H1 (cell line): ENCODE data around the gene SCYGR4. TPM values are rescaled to one million over a fixed set of nuclear protein-coding genes. Genes with fewer than 3 reads are reported as not detected.

Source experiments
- CTCF ChIA-PET: fragments of 300-600 bp; sonication (Branson Sonifier 250); formaldehyde crosslinking; loops from one replicate; lab custom pipeline; 2021; ENCODE audit not compliant: partially characterized antibody; lab: Charles Lee
- POLR2A ChIA-PET: fragments of 300-600 bp; sonication (Branson Sonifier 250); formaldehyde crosslinking; loops from one replicate; lab custom pipeline; 2021; ENCODE audit warnings: inconsistent platforms; ENCODE audit not compliant: partially characterized antibody; lab: Charles Lee
- DNase-seq, 2 experiments: peaks; one replicate each; pipeline versions ENCODE4 v3.0.0 to v3.0.0-alpha.2; 2010 to 2022; ENCODE audit warnings: low spot score in 2 of 2, low read depth in 1 of 2, mixed read lengths in 1 of 2
- FAIRE-seq: peaks from 2 replicates; lab custom pipeline; 2011; peaks lifted over from hg19 to GRCh38; lab: Jason Lieb, UNC
- H2AFZ ChIP-seq: 2 replicates; pipeline ENCODE4 v1.8.1; 2012; ENCODE audit warnings: low read length, inconsistent platforms
- H2AK5ac ChIP-seq: 2 replicates; pipeline ENCODE4 v1.6.1; 2013; ENCODE audit warnings: low read depth, low read length
- H2BK120ac ChIP-seq: replicated peaks from 2 replicates; pipeline ENCODE3; 2013; ENCODE audit warnings: low read depth, low read length, inconsistent platforms
- H2BK12ac ChIP-seq: 2 replicates; pipeline ENCODE4 v1.6.1; 2013; ENCODE audit warnings: low read depth, low read length
- H2BK15ac ChIP-seq: 2 replicates; pipeline ENCODE4 v1.6.1; 2013; ENCODE audit warnings: low read length
- H2BK20ac ChIP-seq: 2 replicates; pipeline ENCODE4 v1.6.1; 2013; ENCODE audit warnings: low read length
- H2BK5ac ChIP-seq: 2 replicates; pipeline ENCODE4 v1.6.1; 2013; ENCODE audit warnings: low read depth, low read length
- H3K14ac ChIP-seq: 2 replicates; pipeline ENCODE4 v1.6.1; 2013; ENCODE audit warnings: inconsistent platforms; ENCODE audit not compliant: insufficient read length
- H3K18ac ChIP-seq: 2 replicates; pipeline ENCODE4 v1.6.1; 2013; ENCODE audit warnings: low read length; ENCODE audit errors: extremely low read depth
- H3K23ac ChIP-seq: 2 replicates; pipeline ENCODE4 v1.6.1; 2013; ENCODE audit warnings: inconsistent platforms; ENCODE audit not compliant: insufficient read length
- H3K23me2 ChIP-seq: 2 replicates; pipeline ENCODE4 v1.6.1; 2013; ENCODE audit warnings: low read depth, low read length
- H3K27ac ChIP-seq: 2 replicates; pipeline ENCODE4 v1.6.1; 2011; ENCODE audit warnings: low read depth, low read length, inconsistent platforms
- H3K27me3 ChIP-seq, 4 experiments: replicated peaks in 1 of 4; 1 replicate in 1 of 4; 2 replicates in 3 of 4; pipeline versions ENCODE4 v1.6.1 to v1.8.1; 2011 to 2013; ENCODE audit warnings: low read length in 3 of 4, mild to moderate bottlenecking in 3 of 4, inconsistent platforms in 2 of 4, mixed read lengths in 2 of 4, moderate library complexity in 1 of 4; ENCODE audit not compliant: control insufficient read depth in 3 of 4, insufficient read depth in 3 of 4; ENCODE audit errors: extremely low read depth in 1 of 4
- H3K36me3 ChIP-seq, 4 experiments: 2 replicates each; pipeline versions ENCODE4 v1.6.1 to v1.8.1; 2011 to 2013; ENCODE audit warnings: mild to moderate bottlenecking in 4 of 4, low read length in 3 of 4, moderate library complexity in 2 of 4, control low read depth in 1 of 4, inconsistent platforms in 1 of 4; ENCODE audit not compliant: insufficient read depth in 4 of 4, control insufficient read depth in 2 of 4
- H3K4ac ChIP-seq: replicated peaks from 2 replicates; pipeline ENCODE3; 2013; ENCODE audit warnings: low read length, low read depth, mixed read lengths, inconsistent platforms; ENCODE audit not compliant: insufficient read length
- H3K4me1 ChIP-seq, 4 experiments: replicated peaks in 1 of 4; 1 replicate in 1 of 4; 2 replicates in 3 of 4; pipeline versions ENCODE4 v1.6.1 to v1.8.1; 2011 to 2013; ENCODE audit warnings: low read length in 3 of 4, inconsistent platforms in 2 of 4, mixed read lengths in 1 of 4; ENCODE audit not compliant: insufficient read depth in 4 of 4, control insufficient read depth in 3 of 4
- H3K4me2 ChIP-seq, 2 experiments: 2 replicates each; pipeline versions ENCODE4 v1.6.1 to v1.8.1; 2011 to 2013; ENCODE audit warnings: low read depth in 2 of 2, low read length in 2 of 2, control low read depth in 1 of 2, inconsistent platforms in 1 of 2, mild to moderate bottlenecking in 1 of 2; ENCODE audit not compliant: insufficient read depth in 1 of 2
- H3K4me3 ChIP-seq, 4 experiments: fragments of 200-600, 300-600 bp in 1 of 4; sonication (generic), shearing (Covaris generic), sonication (Bioruptor Twin) in 1 of 4; 2 replicates each; pipeline versions ENCODE4 v1.5.1 to v1.8.1; 2011 to 2016; ENCODE audit warnings: low read length in 4 of 4, low read depth in 3 of 4, control low read depth in 2 of 4, inconsistent platforms in 2 of 4, mild to moderate bottlenecking in 2 of 4, mixed read lengths in 1 of 4, moderate library complexity in 1 of 4; ENCODE audit not compliant: insufficient read depth in 2 of 4; ENCODE audit errors: extremely low read depth in 1 of 4
- H3K56ac ChIP-seq: replicated peaks from 2 replicates; pipeline ENCODE3; 2013; ENCODE audit warnings: low read depth, mild to moderate bottlenecking, mixed read lengths, low read length, inconsistent platforms; ENCODE audit not compliant: insufficient read length
- H3K79me1 ChIP-seq: 2 replicates; pipeline ENCODE4 v1.6.1; 2013; ENCODE audit warnings: low read depth, low read length, control low read depth
- H3K79me2 ChIP-seq, 2 experiments: 2 replicates each; pipeline versions ENCODE4 v1.6.1 to v1.8.1; 2012 to 2013; ENCODE audit warnings: low read length in 2 of 2, mild to moderate bottlenecking in 2 of 2, inconsistent platforms in 1 of 2; ENCODE audit not compliant: insufficient read depth in 2 of 2, control insufficient read depth in 1 of 2
- H3K9ac ChIP-seq, 4 experiments: replicated peaks in 1 of 4; 1 replicate in 1 of 4; 2 replicates in 3 of 4; pipeline versions ENCODE4 v1.6.1 to v1.8.1; 2011 to 2013; ENCODE audit warnings: low read depth in 3 of 4, low read length in 3 of 4, control low read depth in 2 of 4, mild to moderate bottlenecking in 2 of 4, moderate library complexity in 2 of 4, inconsistent platforms in 1 of 4; ENCODE audit errors: extremely low read depth in 1 of 4
- H3K9me3 ChIP-seq, 2 experiments: 2 replicates each; pipeline versions ENCODE4 v1.6.1 to v1.8.1; 2012 to 2013; ENCODE audit warnings: mild to moderate bottlenecking in 2 of 2, moderate library complexity in 2 of 2, control low read depth in 1 of 2, inconsistent platforms in 1 of 2, low read depth in 1 of 2, low read length in 1 of 2, mixed read lengths in 1 of 2; ENCODE audit not compliant: insufficient read depth in 2 of 2
- H4K20me1 ChIP-seq, 2 experiments: replicated peaks in 1 of 2; 2 replicates each; pipeline versions ENCODE3 to v1.8.1; 2011 to 2013; ENCODE audit warnings: inconsistent platforms in 2 of 2, low read length in 2 of 2, mild to moderate bottlenecking in 1 of 2; ENCODE audit not compliant: insufficient read depth in 2 of 2, control insufficient read depth in 1 of 2
- H4K5ac ChIP-seq: 2 replicates; pipeline ENCODE4 v1.6.1; 2013; ENCODE audit warnings: low read length, low read depth, mixed read lengths, inconsistent platforms; ENCODE audit not compliant: insufficient read length
- H4K8ac ChIP-seq: 2 replicates; pipeline ENCODE4 v1.8.0; 2013; ENCODE audit warnings: mild to moderate bottlenecking, moderate library complexity, low read length, inconsistent platforms; ENCODE audit not compliant: insufficient read depth; ENCODE audit errors: extremely low read depth
- H4K91ac ChIP-seq: replicated peaks from 2 replicates; pipeline ENCODE3; 2013; ENCODE audit warnings: low read length, mixed read lengths, inconsistent platforms; ENCODE audit not compliant: insufficient read length
- BCL11A ChIP-seq, 2 experiments: IDR thresholded peaks; one replicate each; pipeline ENCODE4 v1.6.1; 2011; ENCODE audit warnings: low read depth in 2 of 2, low read length in 2 of 2, mild to moderate bottlenecking in 2 of 2
- RNF2 ChIP-seq: fragments of 200-900, 300-1000 bp; sonication (generic); IDR thresholded peaks from 2 replicates; pipeline ENCODE4 v1.7.1; 2016; ENCODE audit warnings: borderline replicate concordance, low read depth, mild to moderate bottlenecking, antibody characterized with exemption, low read length; ENCODE audit not compliant: poor library complexity, severe bottlenecking; ENCODE audit errors: missing control alignments
- SAP30 ChIP-seq: fragments of 300-600 bp; sonication (generic); IDR thresholded peaks from 2 replicates; pipeline ENCODE4 v1.7.1; 2012; ENCODE audit warnings: low read length, moderate library complexity, mild to moderate bottlenecking, inconsistent platforms; ENCODE audit not compliant: insufficient read depth, insufficient replicate concordance
- WGBS, 2 experiments: shearing (Covaris generic) in 1 of 2; methylation state at CpG; one replicate each; pipeline versions ENCODE4 v1.1.6 to v1.1.7; 2013 to 2015; ENCODE audit warnings: low lambda C conversion rate in 2 of 2, mixed read lengths in 2 of 2, inconsistent platforms in 1 of 2, low coverage in 1 of 2, missing lambda C conversion rate in 1 of 2; ENCODE audit not compliant: insufficient replicate concordance in 2 of 2, insufficient coverage in 1 of 2, insufficient read length in 1 of 2; ENCODE audit errors: extremely low coverage in 1 of 2, missing lambda C conversion rate in 1 of 2; 5-methylcytosine and 5-hydroxymethylcytosine counted together
- polyA plus RNA-seq, 7 experiments: library from polyadenylated mRNA; depleted of rRNA in 3 of 7; stranded (reverse) in 5 of 7; unstranded in 2 of 7; fragments of >200 nt in 5 of 7; fragments of 200-250 nt in 2 of 7; gene quantifications; 1 replicate in 5 of 7; 2 replicates in 1 of 7; 4 replicates in 1 of 7; pipeline versions ENCODE4 v1.2.1 to v1.2.3, GENCODE V29; 2011 to 2013; ENCODE audit warnings: missing spikeins in 2 of 7, mixed read lengths in 2 of 7
- total RNA-seq: library from RNA; stranded (reverse); fragmentation: NEBNext Ultra II Directional; extraction: Animal tissue kit (Norgen Biotek cat#: 25700); gene quantifications from 2 replicates; pipeline ENCODE4 v1.2.1, GENCODE V29; 2021

The SCYGR4 gene
- total and polyA plus RNA-seq, 2 of the 8 experiments (the other 6 are each of a cell fraction or from before 2014, with no cell fraction given), result not detected

- H3K56ac ChIP-seq, result no peak overlapping the region
- H3K18ac ChIP-seq, result no peak overlapping the region
- no peak overlapping the region for H3K14ac ChIP-seq
- no peaks in the 10 kb centered on the region for H3K79me1 ChIP-seq
- H2BK5ac ChIP-seq, result no peak overlapping the region
- DNase-seq (no peak), FAIRE-seq (no peak)
- H3K4me1 ChIP-seq, result no peaks in the 10 kb centered on the region
- no peaks in the 10 kb centered on the region for H3K36me3 ChIP-seq
- TF ChIP-seq SAP30 (no peak), RNF2 (no peak), BCL11A (IDR thresholded peaks at IDR 0.05; ENCODE audit: low read depth in 2 of 2, low read length in 2 of 2) (no peak)
- CTCF ChIA-PET, result interaction anchor here (0.8 to 1.4 kb wide), 4 partner anchors 25 to 221 kb away, joined by 3 read pairs; no protein-coding TSS in a partner anchor
- H2BK20ac ChIP-seq, result no peak overlapping the region
- WGBS, 2 experiments, result 64% methylated on average over 1 of the region's 1 CpG; no CpG with 5 or more reads in 1 of the 2 experiments
- POLR2A ChIA-PET, result interaction anchor here (1.5 kb wide), 1 partner anchor 13 kb away, joined by 3 read pairs; no protein-coding TSS in a partner anchor
- H2AFZ ChIP-seq, result no peak overlapping the region
- H3K27me3 ChIP-seq, result no peaks in the 10 kb centered on the region
- H3K79me2 ChIP-seq, result no peaks in the 10 kb centered on the region
- no peak overlapping the region for H2AK5ac ChIP-seq
- H2BK12ac ChIP-seq, result no peak overlapping the region
- no peak overlapping the region for H4K8ac ChIP-seq
- no peak overlapping the region for H3K27ac ChIP-seq
- no peak overlapping the region for H3K4ac ChIP-seq
- no peak overlapping the region for H2BK15ac ChIP-seq
- H4K5ac ChIP-seq, result no peak overlapping the region
- H3K4me2 ChIP-seq, result no peak overlapping the region
- H3K9ac ChIP-seq, result no peak overlapping the region
- H3K4me3 ChIP-seq, result no peak overlapping the region
- no peak overlapping the region for H3K23ac ChIP-seq
- H3K23me2 ChIP-seq, result no peaks in the 10 kb centered on the region
- no peaks in the 10 kb centered on the region for H3K9me3 ChIP-seq
- H4K91ac ChIP-seq, result no peak overlapping the region
- no peak overlapping the region for H2BK120ac ChIP-seq
- H4K20me1 ChIP-seq, result no peaks in the 10 kb centered on the region
Measured at GRCh38 chr2:227570615-227571014, 46.7 kb upstream of the SCYGR4 start.
